Stomach (tissue), 4 donors: ENCODE results near the gene N4BP3.

Experiments used
- EP300 ChIP-seq: sonication (generic); formaldehyde crosslinking; IDR thresholded peaks from one replicate; pipeline ENCODE4 v1.6.1; 2017; ENCODE audit warnings: antibody characterized with exemption
- POLR2A ChIP-seq, 4 donors: fragments of 450-650 bp; IDR thresholded peaks; one replicate each; pipeline ENCODE4 v1.6.1; 2016; ENCODE audit warnings: antibody characterized with exemption in 4 of 4, control low read depth in 2 of 4, mild to moderate bottlenecking in 1 of 4, moderate library complexity in 1 of 4
- POLR2AphosphoS5 ChIP-seq, 3 donors: sonication (generic); formaldehyde crosslinking; IDR thresholded peaks; one replicate each; pipeline ENCODE4 v1.6.1; 2016; ENCODE audit warnings: antibody characterized with exemption in 3 of 3
- TF ChIP-seq, protein P1 (sequence below), 7 experiments: fragments of 450-650 bp in 4 of 7; fragments of 200-600 bp in 3 of 7; sonication (generic) in 3 of 7; IDR thresholded peaks; one replicate each; pipeline ENCODE4 v1.5.1; 2016 to 2019; ENCODE audit warnings: antibody characterized with exemption in 7 of 7, control low read depth in 2 of 7, mild to moderate bottlenecking in 1 of 7

DNA sequence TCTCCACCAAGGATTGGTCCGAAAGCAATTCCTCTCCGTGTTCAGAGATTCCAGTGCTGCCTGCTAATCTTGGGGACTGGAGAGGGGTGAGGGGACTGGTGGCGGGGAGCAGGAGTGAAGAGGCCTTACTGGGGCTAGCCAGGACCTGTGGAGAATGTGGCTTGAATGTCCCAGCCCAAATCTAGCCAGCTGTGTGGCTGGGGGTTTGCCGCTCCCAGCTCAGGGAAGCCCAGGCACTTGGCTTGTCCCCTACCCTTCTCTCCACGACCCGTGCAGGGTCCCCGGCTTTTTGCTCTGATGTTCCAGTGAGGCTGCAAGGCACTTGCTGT is 2.4 kb downstream of the N4BP3 start:
- TF ChIP-seq, protein P1, sequence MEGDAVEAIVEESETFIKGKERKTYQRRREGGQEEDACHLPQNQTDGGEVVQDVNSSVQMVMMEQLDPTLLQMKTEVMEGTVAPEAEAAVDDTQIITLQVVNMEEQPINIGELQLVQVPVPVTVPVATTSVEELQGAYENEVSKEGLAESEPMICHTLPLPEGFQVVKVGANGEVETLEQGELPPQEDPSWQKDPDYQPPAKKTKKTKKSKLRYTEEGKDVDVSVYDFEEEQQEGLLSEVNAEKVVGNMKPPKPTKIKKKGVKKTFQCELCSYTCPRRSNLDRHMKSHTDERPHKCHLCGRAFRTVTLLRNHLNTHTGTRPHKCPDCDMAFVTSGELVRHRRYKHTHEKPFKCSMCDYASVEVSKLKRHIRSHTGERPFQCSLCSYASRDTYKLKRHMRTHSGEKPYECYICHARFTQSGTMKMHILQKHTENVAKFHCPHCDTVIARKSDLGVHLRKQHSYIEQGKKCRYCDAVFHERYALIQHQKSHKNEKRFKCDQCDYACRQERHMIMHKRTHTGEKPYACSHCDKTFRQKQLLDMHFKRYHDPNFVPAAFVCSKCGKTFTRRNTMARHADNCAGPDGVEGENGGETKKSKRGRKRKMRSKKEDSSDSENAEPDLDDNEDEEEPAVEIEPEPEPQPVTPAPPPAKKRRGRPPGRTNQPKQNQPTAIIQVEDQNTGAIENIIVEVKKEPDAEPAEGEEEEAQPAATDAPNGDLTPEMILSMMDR (IDR thresholded peaks at IDR 0.05): no peak
- TF ChIP-seq POLR2A (IDR thresholded peaks at IDR 0.05) (no peak), POLR2AphosphoS5 (IDR thresholded peaks at IDR 0.05) (no peak), EP300 (no peak)
